IMR-90 (cell line): ENCODE data around the gene ADGRV1. TPM values are rescaled to one million over a fixed set of nuclear protein-coding genes. Genes with fewer than 3 reads are reported as not detected.

ENCODE experiments used
- ATAC-seq: fragments of 200-7000 bp; cut with Tn5 transposase; 2 replicates; pipeline ENCODE4 v1.9.1; 2020; ENCODE audit warnings: low read depth, mild to moderate bottlenecking, moderate library complexity
- BruUV-seq: library from RNA; stranded (reverse); fragments of 400-500 nt; replicated peaks from 2 replicates; lab custom pipeline; 2021; lab: Mats Ljungman, UMichigan
- CTCF ChIA-PET: fragments of 300-600 bp; formaldehyde crosslinking; extraction: SDS; loops from one replicate; lab custom pipeline; 2021; ENCODE audit warnings: antibody characterized with exemption; lab: Yijun Ruan, JAX
- POLR2A ChIA-PET: fragments of 300-600 bp; sonication (Branson Sonifier 250); formaldehyde crosslinking; loops from one replicate; lab custom pipeline; 2022; ENCODE audit warnings: antibody characterized with exemption; ENCODE audit not compliant: unreplicated experiment; lab: Charles Lee
- DNase-seq: peaks from one replicate; pipeline ENCODE4 v3.0.0; 2013
- H2AFZ ChIP-seq: replicated peaks from 2 replicates; pipeline ENCODE3; 2013; ENCODE audit warnings: low read length, mild to moderate bottlenecking; ENCODE audit not compliant: poor library complexity
- H2AK5ac ChIP-seq: 2 replicates; pipeline ENCODE4 v1.6.1; 2013; ENCODE audit warnings: low read depth, low read length, inconsistent platforms
- H2AK9ac ChIP-seq: replicated peaks from 2 replicates; pipeline ENCODE3; 2013; ENCODE audit warnings: mild to moderate bottlenecking, low read depth, low read length, moderate library complexity; ENCODE audit not compliant: poor library complexity
- H2BK120ac ChIP-seq: 2 replicates; pipeline ENCODE4 v1.6.1; 2013; ENCODE audit warnings: low read depth, low read length, inconsistent platforms
- H2BK15ac ChIP-seq: 3 replicates; pipeline ENCODE4 v1.6.1; 2013; ENCODE audit warnings: low read depth, low read length, inconsistent platforms
- H2BK20ac ChIP-seq: 2 replicates; pipeline ENCODE4 v1.6.1; 2013; ENCODE audit warnings: low read depth, mild to moderate bottlenecking, inconsistent platforms, low read length, moderate library complexity
- H2BK5ac ChIP-seq: 2 replicates; pipeline ENCODE4 v1.6.1; 2013; ENCODE audit warnings: mild to moderate bottlenecking, low read depth, low read length, inconsistent platforms; ENCODE audit not compliant: poor library complexity, severe bottlenecking
- H3K14ac ChIP-seq: replicated peaks from 2 replicates; pipeline ENCODE4 v1.6.1; 2013; ENCODE audit warnings: low read depth, low read length, inconsistent platforms
- H3K18ac ChIP-seq: 2 replicates; pipeline ENCODE4 v1.6.1; 2013; ENCODE audit warnings: low read depth, low read length, control low read depth
- H3K23ac ChIP-seq: 2 replicates; pipeline ENCODE4 v1.6.1; 2013; ENCODE audit warnings: low read depth, low read length, inconsistent platforms
- H3K27ac ChIP-seq: 2 replicates; pipeline ENCODE4 v1.5.1; 2013; ENCODE audit warnings: mild to moderate bottlenecking, control low read depth, low read length; ENCODE audit not compliant: insufficient read depth
- H3K27me3 ChIP-seq: 2 replicates; pipeline ENCODE4 v1.6.1; 2013; ENCODE audit warnings: low read length; ENCODE audit not compliant: control insufficient read depth, insufficient read depth
- H3K36me3 ChIP-seq: 2 replicates; pipeline ENCODE4 v1.6.1; 2013; ENCODE audit warnings: low read length, mixed read lengths; ENCODE audit not compliant: control insufficient read depth, insufficient read depth
- H3K4ac ChIP-seq: 2 replicates; pipeline ENCODE4 v1.6.1; 2013; ENCODE audit warnings: low read depth, low read length, inconsistent platforms
- H3K4me1 ChIP-seq: 2 replicates; pipeline ENCODE4 v1.6.1; 2013; ENCODE audit warnings: low read length, mixed read lengths; ENCODE audit not compliant: control insufficient read depth, insufficient read depth
- H3K4me2 ChIP-seq: 2 replicates; pipeline ENCODE4 v1.6.1; 2013; ENCODE audit warnings: low read depth, mild to moderate bottlenecking, control low read depth, low read length, moderate library complexity
- H3K4me3 ChIP-seq: 2 replicates; pipeline ENCODE4 v1.5.1; 2013; ENCODE audit warnings: low read depth, mild to moderate bottlenecking, control low read depth, low read length, moderate library complexity; ENCODE audit not compliant: insufficient read depth
- H3K56ac ChIP-seq: 2 replicates; pipeline ENCODE4 v1.6.1; 2013; ENCODE audit warnings: low read length, inconsistent platforms; ENCODE audit not compliant: insufficient read depth; ENCODE audit errors: extremely low read depth
- H3K79me1 ChIP-seq, 2 experiments: 2 replicates each; pipeline ENCODE4 v1.6.1; 2013; ENCODE audit warnings: low read length in 2 of 2, inconsistent platforms in 1 of 2, low read depth in 1 of 2
- H3K9ac ChIP-seq: 2 replicates; pipeline ENCODE4 v1.6.1; 2013; ENCODE audit warnings: low read depth, low read length, control low read depth
- H3K9me1 ChIP-seq: 2 replicates; pipeline ENCODE4 v1.6.1; 2013; ENCODE audit warnings: low read length, inconsistent platforms; ENCODE audit not compliant: insufficient read depth
- H3K9me3 ChIP-seq: 2 replicates; pipeline ENCODE4 v1.6.1; 2013; ENCODE audit warnings: low read length; ENCODE audit not compliant: control insufficient read depth, insufficient read depth
- H4K20me1 ChIP-seq: 2 replicates; pipeline ENCODE4 v1.6.1; 2013; ENCODE audit warnings: low read length, inconsistent platforms; ENCODE audit not compliant: insufficient read depth
- H4K5ac ChIP-seq: 2 replicates; pipeline ENCODE4 v1.6.1; 2013; ENCODE audit warnings: mild to moderate bottlenecking, low read depth, low read length, control low read depth
- H4K8ac ChIP-seq, 2 experiments: 2 replicates each; pipeline ENCODE4 v1.6.1; 2013; ENCODE audit warnings: low read depth in 2 of 2, low read length in 2 of 2, control low read depth in 1 of 2, inconsistent platforms in 1 of 2
- H4K91ac ChIP-seq: 2 replicates; pipeline ENCODE4 v1.6.1; 2013; ENCODE audit warnings: low read depth, low read length, inconsistent platforms; ENCODE audit not compliant: insufficient read depth
- BHLHE40 ChIP-seq: fragments of 150-350 bp; IDR thresholded peaks from 2 replicates; pipeline ENCODE4 v1.6.1; 2016; ENCODE audit warnings: mild to moderate bottlenecking, low read depth, low read length
- CEBPB ChIP-seq: IDR thresholded peaks from 2 replicates; pipeline ENCODE4 v1.6.1; 2012; ENCODE audit warnings: low read depth, low read length, improper control_type of control experiment
- CHD1 ChIP-seq: IDR thresholded peaks from 2 replicates; pipeline ENCODE4 v1.6.1; 2012; ENCODE audit warnings: low read depth, low read length, improper control_type of control experiment
- CTCF ChIP-seq: conservative IDR thresholded peaks from 2 replicates; pipeline ENCODE4 v1.5.1; 2012; ENCODE audit warnings: mild to moderate bottlenecking, low read depth, low read length, improper control_type of control experiment
- ELK1 ChIP-seq: fragments of 150-350 bp; IDR thresholded peaks from 2 replicates; pipeline ENCODE4 v1.6.1; 2016; ENCODE audit warnings: low read depth, mild to moderate bottlenecking, low read length, moderate library complexity, borderline replicate concordance
- FOS ChIP-seq: fragments of 150-350 bp; IDR thresholded peaks from 2 replicates; pipeline ENCODE4 v1.6.1; 2016; ENCODE audit warnings: low read depth, low read length
- MAFK ChIP-seq: IDR thresholded peaks from 2 replicates; pipeline ENCODE4 v1.6.1; 2012; ENCODE audit warnings: low read depth, low read length, improper control_type of control experiment
- MAZ ChIP-seq: IDR thresholded peaks from 2 replicates; pipeline ENCODE4 v1.6.1; 2012; ENCODE audit warnings: low read depth, mild to moderate bottlenecking, low read length, improper control_type of control experiment, moderate library complexity, borderline replicate concordance
- MXI1 ChIP-seq: IDR thresholded peaks from 2 replicates; pipeline ENCODE4 v1.6.1; 2012; ENCODE audit warnings: low read depth, mild to moderate bottlenecking, low read length, moderate library complexity, borderline replicate concordance
- NFE2L2 ChIP-seq: fragments of 150-350 bp; IDR thresholded peaks from 2 replicates; pipeline ENCODE4 v1.6.1; 2016; ENCODE audit warnings: low read depth, mild to moderate bottlenecking, low read length
- POLR2A ChIP-seq: IDR thresholded peaks from 2 replicates; pipeline ENCODE4 v1.6.1; 2012; ENCODE audit warnings: mild to moderate bottlenecking, low read depth, low read length
- RAD21 ChIP-seq: IDR thresholded peaks from 2 replicates; pipeline ENCODE4 v1.6.1; 2012; ENCODE audit warnings: low read length, improper control_type of control experiment
- RCOR1 ChIP-seq: IDR thresholded peaks from 2 replicates; pipeline ENCODE4 v1.6.1; 2012; ENCODE audit warnings: mild to moderate bottlenecking, low read length, improper control_type of control experiment; ENCODE audit not compliant: insufficient replicate concordance
- RFX5 ChIP-seq: IDR thresholded peaks from 2 replicates; pipeline ENCODE4 v1.8.0; 2012; ENCODE audit warnings: low read depth, mild to moderate bottlenecking, low read length, moderate library complexity
- SMC3 ChIP-seq: fragments of 150-350 bp; IDR thresholded peaks from 2 replicates; pipeline ENCODE4 v1.6.1; 2016; ENCODE audit warnings: low read depth, mild to moderate bottlenecking, antibody characterized with exemption, low read length, moderate library complexity
- USF2 ChIP-seq: fragments of 150-350 bp; IDR thresholded peaks from 2 replicates; pipeline ENCODE4 v1.6.1; 2017; ENCODE audit warnings: mild to moderate bottlenecking, antibody characterized with exemption, low read length, low read depth
- dilution Hi-C: fragments of 300-500 bp; cut with HindIII; formaldehyde crosslinking; loops from one replicate; pipeline ENCODE4 v1.14.3; 2018; ENCODE audit warnings: low sequenced_read_pairs; ENCODE audit not compliant: unreplicated experiment
- in situ Hi-C: fragments of 300-500 bp; cut with MboI; formaldehyde crosslinking; loops from 3 replicates; pipeline ENCODE4 v1.14.3; 2019; ENCODE audit warnings: low sequenced_read_pairs, inconsistent platforms, mixed read lengths
- intact Hi-C: fragments of 100-400 bp; cut with micrococcal nuclease; formaldehyde crosslinking; loops from 2 replicates; pipeline ENCODE4 v1.10.0; 2022
- polyA plus RNA-seq, 3 experiments: library from polyadenylated mRNA; depleted of rRNA; stranded (reverse); fragments of >200 nt; gene quantifications; 2 replicates each; pipeline ENCODE4 v1.2.3, GENCODE V29; 2012; ENCODE audit warnings: low replicate concordance in 1 of 3
- total RNA-seq: library from RNA; depleted of rRNA; stranded (reverse); fragments of >200 nt; gene quantifications from 2 replicates; pipeline ENCODE4 v1.2.3, GENCODE V29; 2012

The ADGRV1 gene
- total and polyA plus RNA-seq, 2 of the 4 experiments (the other 2 are of a cell fraction) = under 0.01 TPM; not detected in 1

- DNase-seq (no peak), ATAC-seq (no peak)
- BruUV-seq = no TSS peak
- Histone ChIP-seq H3K18ac (no peak overlapping the region), H3K4me1 (no peaks in the 10 kb centered on the region), H4K5ac (no peak overlapping the region), H3K9me1 (no peaks in the 10 kb centered on the region), H3K23ac (no peak overlapping the region), H2AK5ac (no peak overlapping the region), H3K4me2 (no peak overlapping the region), H2BK20ac (no peak overlapping the region), H3K9ac (no peak overlapping the region), H2AK9ac (no peak overlapping the region), H4K20me1 (no peaks in the 10 kb centered on the region), H3K79me1 (no peaks in the 10 kb centered on the region), H4K8ac (no peak overlapping the region), H3K14ac (no peak overlapping the region), H3K27me3 (peaks cover 26% of the 10 kb centered on the region), H3K27ac (no peak overlapping the region), H3K56ac (no peak overlapping the region), H3K36me3 (no peaks in the 10 kb centered on the region), H2BK120ac (no peak overlapping the region), H4K91ac (no peak overlapping the region), H3K9me3 (no peaks in the 10 kb centered on the region), H3K4me3 (no peak overlapping the region), H3K4ac (no peak overlapping the region), H2BK15ac (no peak overlapping the region), H2AFZ (no peak overlapping the region), H2BK5ac (no peak overlapping the region)
- dilution Hi-C loops (no loop called here), in situ Hi-C loops (no loop called here), intact Hi-C loops (no loop called here)
- CTCF ChIA-PET = no interaction called here
- TF ChIP-seq RCOR1 = no peak
- TF ChIP-seq MAZ = no peak
- no peak for TF ChIP-seq RFX5
- no peak for TF ChIP-seq USF2
- TF ChIP-seq CEBPB = no peak
- TF ChIP-seq FOS = no peak
- no peak for TF ChIP-seq MAFK
- no peak for TF ChIP-seq MXI1
- TF ChIP-seq CTCF = no peak
- TF ChIP-seq BHLHE40 = no peak
- no peak for TF ChIP-seq NFE2L2
- TF ChIP-seq POLR2A = no peak
- TF ChIP-seq RAD21 = no peak
- TF ChIP-seq CHD1 = no peak
- no peak for TF ChIP-seq ELK1
- no peak for TF ChIP-seq SMC3
- POLR2A ChIA-PET = no interaction called here
These were observed 2.9 kb upstream of the ADGRV1 start for GRCh38 chr5:90555666-90556065.
